DND-41 (cell line): Measurements from ENCODE around the gene ZNF207.

Source experiments
- EZH2 ChIP-seq: IDR thresholded peaks from 3 replicates; pipeline ENCODE4 v1.6.1; 2012; ENCODE audit warnings: borderline replicate concordance, low read depth, mild to moderate bottlenecking, moderate library complexity, low read length, inconsistent platforms; ENCODE audit not compliant: severe bottlenecking
- TF ChIP-seq, protein P1 (sequence below): IDR thresholded peaks from 2 replicates; pipeline ENCODE4 v1.5.1; 2012; ENCODE audit warnings: borderline replicate concordance, low read length, moderate library complexity, mild to moderate bottlenecking; ENCODE audit not compliant: poor library complexity, severe bottlenecking; ENCODE audit errors: extremely low read depth

DNA sequence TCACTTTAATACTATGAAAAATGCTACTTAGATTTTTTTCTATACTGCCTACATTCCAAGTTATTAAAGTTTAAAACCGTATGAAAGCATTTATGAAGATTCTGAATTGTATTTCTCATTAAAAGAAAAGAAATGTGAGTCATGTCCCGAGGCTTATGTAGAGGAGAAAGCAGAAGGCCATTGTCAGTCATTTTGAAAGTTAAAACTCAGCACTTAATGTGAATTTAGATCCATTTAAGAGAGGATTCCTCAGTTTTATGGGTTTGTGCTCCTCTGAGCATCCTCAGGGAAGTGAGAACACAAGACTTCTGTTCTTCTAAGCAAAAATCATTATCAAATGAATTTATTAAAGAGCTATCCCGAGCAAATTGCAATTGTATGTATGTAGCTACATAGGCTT is 19.8 kb upstream of the ZNF207 start:
- TF ChIP-seq, protein P1, sequence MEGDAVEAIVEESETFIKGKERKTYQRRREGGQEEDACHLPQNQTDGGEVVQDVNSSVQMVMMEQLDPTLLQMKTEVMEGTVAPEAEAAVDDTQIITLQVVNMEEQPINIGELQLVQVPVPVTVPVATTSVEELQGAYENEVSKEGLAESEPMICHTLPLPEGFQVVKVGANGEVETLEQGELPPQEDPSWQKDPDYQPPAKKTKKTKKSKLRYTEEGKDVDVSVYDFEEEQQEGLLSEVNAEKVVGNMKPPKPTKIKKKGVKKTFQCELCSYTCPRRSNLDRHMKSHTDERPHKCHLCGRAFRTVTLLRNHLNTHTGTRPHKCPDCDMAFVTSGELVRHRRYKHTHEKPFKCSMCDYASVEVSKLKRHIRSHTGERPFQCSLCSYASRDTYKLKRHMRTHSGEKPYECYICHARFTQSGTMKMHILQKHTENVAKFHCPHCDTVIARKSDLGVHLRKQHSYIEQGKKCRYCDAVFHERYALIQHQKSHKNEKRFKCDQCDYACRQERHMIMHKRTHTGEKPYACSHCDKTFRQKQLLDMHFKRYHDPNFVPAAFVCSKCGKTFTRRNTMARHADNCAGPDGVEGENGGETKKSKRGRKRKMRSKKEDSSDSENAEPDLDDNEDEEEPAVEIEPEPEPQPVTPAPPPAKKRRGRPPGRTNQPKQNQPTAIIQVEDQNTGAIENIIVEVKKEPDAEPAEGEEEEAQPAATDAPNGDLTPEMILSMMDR, result no peak
- TF ChIP-seq EZH2, result no peak
